ENCODE data around the gene ABTB1.
"Not testable (repeated sequence)": the region's sequence is repeated elsewhere in the genome, so short reads cannot be mapped to it uniquely, and the experiment has no call there.

The ABTB1 gene

DNA sequence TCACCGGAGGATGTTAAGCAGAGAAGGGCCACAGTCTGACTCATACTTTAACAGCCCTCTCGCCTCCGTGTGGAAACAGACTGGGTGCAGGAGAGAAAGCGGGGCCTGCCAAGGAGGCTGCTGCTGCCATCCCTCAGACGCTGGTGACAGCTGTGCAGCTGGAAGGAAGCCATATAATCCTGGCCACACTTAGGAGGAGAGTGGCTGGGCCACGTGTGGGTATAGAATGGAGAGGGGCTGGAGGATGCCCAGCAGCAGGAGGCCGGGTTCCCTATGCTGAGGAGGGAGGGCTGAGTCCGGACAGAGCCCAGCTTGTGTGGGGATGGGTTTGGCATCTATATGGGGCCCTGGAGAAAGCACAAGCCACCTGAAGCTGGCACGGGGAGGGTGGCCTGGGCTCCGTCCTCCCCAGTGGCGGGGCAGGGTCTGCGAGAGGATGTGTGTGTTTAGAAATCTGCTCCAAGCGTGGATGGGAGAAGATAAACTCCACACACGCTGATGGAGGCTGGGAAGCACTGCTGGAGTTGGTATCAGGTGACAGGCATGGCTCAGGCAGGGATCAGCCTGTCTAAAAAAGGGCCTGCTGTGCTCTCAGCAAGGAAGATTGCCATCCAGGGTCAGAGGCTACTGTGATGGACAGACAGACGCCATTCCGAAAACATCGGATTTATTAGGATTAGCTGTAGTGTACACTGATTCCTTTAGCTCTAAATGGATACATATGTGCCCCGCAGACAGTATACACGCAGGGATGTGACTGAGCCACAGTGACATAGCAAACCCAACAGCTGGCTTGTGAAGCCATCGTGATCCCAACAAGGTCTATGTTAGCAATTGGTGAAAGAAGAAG, 15.9 kb downstream of the ABTB1 start:
- DNase-seq (ENCODE audit: low read depth): peak; percentile 64

DNA sequence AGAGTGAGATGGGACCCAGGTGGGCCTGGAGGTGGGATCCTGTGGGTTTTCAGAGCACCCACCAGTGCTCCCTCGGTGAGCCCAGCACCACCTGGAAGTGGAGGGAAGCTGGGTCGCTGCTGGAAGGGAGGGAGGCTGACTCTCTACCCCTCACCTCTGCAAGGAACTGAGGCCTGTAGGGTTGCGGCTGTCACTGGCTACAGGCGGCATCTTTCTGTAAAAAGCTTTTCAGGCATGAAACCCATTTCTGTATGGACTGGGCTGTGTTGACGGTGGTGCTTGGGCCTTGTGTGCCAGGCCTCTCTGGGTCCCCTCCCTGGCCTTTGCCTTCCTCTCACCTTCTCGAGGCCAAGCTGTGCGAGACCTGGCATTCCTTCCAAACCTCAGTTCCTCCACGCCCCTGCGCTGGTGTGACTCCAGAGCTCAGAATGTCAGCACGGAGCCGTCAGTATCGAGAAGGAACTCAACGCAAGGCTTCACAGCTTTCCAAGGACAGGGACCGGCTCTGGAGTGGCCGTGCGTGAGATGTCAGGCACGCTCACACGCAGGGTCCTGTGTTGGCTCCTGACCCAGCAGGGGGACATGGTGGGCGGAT, 16.6 kb downstream of the ABTB1 start:
- DNase-seq (ENCODE audit: low read depth): no peak

DNA sequence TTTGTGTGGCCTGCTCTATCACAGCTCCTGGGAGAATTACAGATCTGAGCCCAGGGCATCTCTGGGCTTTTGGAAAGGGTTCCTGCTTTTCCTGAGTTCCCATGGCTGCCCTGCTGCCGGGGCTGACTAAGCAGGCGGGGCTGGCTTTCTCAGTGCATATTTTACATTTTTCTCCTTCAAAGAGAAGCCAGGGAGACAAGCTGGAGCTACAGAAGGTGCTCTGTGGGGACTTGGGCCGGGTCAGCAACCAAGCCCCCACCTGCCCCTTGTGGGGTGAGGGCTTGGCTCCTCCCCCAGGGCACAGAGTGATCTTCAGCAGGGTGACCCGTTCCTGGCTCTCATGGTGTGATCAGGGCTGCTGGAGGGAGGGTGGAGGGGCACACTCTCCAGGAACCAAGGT, 17.4 kb downstream of the ABTB1 start:
- DNase-seq (ENCODE audit: low read depth): peak; percentile 86

DNA sequence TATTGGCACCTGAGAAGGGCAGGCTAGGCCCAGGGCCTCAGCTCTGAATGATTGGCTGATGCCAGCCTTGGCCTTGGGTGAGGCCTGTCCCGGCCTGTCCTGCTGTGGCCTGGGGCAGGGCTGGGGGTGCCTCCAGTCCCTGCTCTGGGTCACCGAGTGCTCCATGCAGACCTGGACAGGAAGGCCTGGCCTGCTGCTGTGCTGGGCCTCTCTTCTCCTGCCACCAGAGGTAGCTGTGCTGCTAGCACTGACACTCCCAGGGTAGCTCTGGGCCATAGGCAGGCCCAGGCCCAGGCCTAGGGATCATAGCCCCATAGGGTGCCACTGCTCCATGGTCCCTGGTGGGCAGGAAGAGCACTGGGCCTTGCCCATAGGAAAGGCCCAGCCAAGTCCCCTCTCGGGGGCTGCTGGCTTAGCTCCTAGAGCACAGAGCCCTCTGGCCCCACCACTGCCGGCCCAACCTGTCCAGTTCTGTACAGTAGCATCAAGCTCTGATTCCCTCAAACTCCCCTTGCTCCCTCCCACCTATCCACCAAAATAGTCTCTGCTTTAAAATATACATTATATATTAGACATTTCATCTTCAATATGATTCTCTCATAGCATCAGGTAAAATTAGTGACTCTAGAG, 18.2 kb downstream of the ABTB1 start:
- DNase-seq (ENCODE audit: low read depth): peak; percentile 79

DNA sequence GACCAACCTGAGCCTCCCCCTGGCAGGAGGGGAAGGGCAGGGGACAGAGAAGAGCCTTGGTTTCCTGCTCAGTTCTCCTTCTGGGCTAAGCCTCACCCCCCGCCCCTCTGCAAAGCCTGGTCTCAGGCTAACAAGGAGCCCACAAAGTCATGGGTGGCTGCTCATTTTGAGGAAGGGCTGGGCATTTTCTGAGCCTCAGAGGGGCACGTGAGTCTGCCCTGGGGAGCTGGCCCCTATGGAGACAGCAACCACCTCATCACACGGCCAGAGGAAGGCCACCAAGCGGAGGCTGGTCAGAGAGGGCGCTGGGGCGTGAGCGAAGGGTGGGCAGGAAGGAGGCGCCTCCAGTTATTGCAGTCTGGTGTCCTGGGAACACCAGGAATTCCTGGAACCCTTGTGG, 18.7 kb downstream of the ABTB1 start:
- DNase-seq (ENCODE audit: low read depth): no peak

DNA sequence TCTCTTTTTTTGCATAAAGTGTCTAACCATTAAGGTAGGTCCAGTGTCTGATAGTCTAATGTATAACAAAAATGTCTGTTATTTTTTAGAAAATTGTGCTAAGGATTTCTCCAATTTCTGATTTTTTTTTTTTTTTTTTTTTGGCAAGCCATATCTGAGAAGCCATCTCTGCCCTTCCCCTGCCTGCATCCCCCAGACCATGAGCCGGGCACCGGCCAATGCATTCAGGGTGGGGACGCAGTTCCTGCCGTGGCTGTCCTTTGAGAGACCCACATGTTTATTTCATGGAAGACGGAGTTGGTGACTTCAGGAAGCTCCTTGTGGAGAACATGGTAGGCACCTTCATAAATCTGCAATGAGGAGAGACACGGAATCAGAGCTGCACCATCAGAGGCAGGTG, 19.2 kb downstream of the ABTB1 start:
- DNase-seq (ENCODE audit: low read depth): no peak

DNA sequence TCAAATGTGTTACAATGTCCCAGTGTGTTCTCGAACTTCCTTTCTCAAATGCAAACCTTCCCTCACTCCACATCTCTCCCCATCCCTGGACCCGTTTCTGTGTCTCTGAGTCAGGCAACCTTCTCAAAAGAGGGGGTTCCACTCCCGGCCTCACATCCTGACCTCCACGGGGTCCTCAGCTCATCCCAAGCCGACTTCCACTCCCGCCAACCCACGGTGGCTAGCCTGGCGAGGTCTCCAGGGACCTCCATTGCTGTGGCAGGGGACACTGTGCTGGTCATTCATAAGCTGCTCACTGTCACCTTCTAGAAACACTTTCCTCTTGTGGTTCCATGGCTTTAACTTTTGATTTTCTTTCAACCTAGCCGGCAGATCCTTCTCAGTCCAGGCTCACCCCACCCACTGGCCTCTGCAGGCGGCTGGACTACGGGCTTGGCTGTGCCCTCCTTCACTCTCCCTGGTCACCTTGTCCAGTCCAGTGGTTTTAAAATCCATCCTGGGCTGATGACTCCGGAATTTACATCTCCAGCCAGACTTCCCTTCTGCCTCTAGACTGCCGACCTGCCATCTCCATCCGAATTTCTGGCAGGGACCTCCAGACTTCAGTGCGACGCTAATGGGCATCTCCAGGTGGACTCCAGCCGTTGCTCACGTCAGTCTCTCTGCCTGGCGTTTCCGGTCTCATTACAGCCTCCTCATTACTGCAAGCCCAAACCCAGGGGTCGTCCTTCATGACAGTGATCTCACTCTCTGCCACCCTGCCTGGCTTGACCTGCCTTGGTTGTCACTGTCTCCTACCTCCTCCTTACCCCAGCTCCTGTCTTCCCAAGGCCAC, 20.0 kb downstream of the ABTB1 start:
- no peak for DNase-seq (ENCODE audit: low read depth)

DNA sequence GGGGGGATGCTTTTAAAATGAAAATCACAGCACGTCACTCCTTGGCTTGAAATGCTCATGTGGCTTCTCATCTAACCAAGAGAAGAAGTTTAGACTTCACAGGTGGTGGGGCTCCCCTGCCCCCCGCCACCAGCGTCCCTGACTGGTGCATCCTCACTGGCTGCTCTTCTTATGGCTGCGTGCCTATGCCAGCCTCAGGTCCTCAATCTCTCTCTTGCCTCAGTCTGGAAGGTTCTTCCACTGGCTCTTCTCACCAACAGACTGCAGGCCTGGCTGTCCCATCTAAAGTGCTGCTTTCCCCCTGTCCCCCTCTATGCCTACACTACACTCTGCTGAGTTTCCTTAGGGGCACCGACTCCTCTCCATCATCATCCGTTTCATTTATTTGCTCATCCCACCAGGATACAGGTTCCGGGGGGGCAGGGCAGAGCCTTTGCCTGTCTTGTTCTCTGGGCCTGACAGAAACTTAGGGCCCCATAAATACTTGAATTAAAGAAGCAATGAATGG, 20.6 kb downstream of the ABTB1 start:
- no peak for DNase-seq (ENCODE audit: low read depth)

DNA sequence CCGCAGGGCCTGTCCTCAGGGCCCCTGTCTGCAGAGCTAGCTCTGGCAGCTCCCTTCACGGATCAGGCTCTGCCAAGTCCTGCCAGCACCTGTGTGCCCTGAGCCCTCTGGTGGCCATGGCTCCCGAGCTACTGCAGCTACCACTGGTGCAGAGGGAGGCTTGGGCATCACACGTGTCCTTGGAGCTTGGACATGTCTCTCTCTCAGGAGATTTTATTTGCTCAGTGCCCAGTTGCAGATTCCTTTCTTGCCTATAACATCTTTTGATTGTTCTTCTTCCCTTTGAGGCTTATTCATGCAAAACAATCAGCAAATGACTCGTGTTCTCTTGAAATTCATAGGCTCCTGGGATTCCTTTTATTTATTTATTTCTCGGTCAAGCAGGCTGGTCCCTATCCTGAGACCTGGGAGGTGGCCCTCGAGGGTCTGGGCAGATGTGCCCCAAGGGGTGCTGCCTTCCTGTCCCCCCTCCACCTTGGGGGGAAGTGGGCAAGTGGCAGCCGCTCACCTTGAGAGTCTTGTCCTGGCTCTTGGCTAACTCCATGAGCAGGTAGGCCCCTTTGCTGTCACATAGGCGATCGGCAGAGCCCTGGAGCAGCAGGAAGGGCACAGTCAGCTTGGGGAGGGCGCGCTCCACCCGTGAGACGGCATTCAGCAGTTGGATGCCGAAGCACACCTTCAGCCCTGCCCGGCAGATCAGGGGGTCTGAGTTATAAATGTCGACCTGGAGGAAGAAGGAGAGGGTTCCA, 21.9 kb downstream of the ABTB1 start:
- peak; percentile 45 for DNase-seq (ENCODE audit: low read depth)

DNA sequence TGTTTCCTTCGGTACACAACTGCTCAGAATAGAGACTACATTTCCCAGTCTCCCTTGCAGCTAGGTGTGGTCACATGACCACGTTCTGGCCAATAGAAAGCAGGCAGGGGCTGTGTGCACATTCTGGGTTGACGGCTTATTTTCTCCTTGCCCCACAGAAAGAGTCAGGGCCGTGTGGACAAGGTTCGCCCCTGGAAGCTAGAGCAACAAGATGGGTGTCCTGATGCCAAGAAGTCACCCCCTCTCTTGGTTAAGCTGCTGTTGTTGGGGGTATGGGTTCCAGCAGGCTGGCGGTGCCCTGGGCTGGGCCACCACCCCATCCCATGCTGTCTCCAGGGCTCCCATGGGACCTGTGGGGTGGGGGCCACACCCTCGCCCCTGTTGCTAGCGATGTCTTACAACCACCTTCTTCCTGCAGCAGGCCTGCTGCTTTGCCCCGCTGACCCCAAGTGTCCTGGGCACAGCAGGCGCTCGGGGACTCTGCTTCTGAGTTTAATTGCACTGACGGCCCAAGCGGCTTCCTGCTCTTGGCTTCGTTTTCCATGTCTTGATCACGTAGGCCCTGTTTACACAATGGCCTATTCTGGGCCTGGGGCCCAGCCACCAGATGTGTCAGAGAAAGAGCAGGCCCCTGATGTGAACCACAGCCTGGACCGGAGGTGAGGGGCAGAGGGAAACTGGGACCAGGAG, 24.9 kb downstream of the ABTB1 start:
- DNase-seq (ENCODE audit: low read depth): peak; percentile 86

DNA sequence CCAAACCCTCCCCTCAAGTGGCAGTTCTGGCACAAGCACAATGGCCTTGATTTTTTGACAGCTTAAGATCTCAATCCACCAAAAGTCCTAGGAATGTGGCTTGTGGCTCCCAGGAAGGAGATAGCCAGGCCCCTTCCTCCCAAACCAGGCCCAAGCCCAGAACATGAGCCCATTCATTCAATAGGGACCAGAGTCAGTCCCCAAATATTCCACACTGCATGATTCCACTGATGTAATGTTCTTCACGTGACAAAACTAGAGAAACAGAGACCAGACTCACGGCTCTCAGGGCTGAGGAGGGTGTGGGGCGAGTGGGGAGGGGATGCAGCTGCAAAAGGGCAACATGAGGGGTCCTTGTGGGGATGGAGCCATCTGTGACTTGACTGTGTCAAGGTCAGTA, 25.5 kb downstream of the ABTB1 start:
- DNase-seq (ENCODE audit: low read depth): peak; percentile 27

DNA sequence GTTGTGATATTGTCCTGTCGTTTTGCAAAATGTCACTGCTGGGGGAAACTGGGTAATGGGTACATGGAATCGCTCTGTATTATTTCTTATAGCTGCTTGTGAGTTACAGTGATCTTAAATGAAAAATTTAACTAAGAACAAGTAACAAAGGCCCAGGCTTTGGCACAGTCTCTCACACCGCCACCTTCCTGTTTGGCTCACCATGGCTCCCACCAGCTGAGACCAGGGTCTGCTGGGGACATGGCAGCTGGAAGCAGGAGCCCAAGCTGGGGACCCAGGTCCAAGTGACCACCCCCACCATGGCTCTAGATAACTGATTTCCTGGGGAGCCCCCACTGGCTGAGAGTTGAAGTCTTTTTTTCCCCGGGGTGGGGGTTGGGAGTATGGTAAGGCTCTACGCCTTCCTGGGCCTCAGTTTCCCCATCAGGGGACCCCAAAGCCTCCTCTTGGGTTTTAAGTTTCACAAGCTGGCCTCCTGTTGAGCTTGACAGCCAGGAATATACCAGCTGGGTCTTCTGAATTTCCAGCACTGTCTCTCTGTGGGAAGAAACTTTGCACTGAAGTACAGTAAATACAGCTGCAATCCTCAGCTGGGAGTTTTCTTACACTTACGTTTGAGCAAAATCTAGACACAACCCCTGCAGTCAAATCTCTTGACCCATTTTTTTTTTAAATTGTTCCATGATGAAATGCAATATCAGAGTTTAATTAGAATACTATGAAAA, 26.1 kb downstream of the ABTB1 start:
- DNase-seq (ENCODE audit: low read depth): no peak

DNA sequence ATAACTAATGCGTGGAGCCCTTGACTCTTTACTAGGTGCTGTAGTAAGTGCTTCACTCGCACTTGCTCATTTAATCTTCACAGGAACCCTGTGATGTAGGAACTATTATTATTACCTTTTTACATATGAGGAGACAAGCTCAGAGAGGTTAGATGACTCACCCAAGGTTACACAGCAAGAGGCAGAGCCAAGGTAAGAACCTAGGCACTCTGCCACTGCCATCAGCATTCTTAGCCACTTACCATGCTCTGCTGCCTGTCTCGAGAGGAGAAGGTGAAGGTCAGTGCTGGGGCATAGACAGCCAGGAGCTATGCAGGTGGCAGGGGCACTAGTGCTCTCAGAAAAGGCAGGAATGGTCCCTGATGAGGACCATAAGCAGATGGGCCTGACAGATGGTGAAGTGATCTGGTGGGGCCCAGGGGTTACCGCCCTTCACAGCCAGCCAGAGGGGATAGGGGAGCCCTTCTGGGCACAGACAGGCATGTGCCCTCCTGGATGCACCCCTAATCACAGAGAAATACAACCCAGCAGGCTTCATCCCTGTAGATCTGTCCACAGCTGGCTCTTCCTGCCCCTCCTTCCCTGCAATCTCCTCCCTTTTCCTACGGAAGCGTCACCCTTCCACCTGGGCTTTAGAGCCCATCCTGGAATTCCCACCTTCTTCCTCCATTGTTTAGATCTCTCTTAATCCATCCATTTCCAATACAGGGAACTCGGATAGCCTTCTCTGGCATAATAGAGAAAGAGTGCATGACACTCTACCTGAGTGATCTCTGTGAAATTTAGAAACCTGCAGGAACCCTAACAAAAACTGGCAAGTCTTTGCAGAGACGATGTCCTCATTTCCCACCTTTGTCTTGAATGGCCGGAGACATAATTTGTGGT, 26.9 kb downstream of the ABTB1 start:
- DNase-seq (ENCODE audit: low read depth): no peak

DNA sequence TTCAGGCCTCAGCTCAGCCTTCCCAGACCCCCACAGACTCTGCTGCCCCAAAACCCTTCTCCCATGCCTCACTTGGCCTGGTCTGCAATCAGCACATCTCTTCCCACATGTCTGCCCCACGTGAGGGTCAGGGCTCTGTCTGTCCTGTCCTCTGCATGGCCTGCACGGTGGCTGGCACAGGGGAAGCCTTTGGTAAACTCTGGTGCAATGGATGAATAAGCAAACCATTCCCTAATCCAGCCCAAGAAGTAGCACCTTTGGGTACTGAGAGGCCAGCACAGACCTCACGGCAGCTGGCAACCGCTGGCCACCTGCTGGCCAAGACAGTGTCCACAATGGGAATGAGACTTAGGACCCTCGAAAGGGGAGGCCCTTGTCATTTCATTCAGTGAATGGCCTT, 27.7 kb downstream of the ABTB1 start:
- no peak for DNase-seq (ENCODE audit: low read depth)

DNA sequence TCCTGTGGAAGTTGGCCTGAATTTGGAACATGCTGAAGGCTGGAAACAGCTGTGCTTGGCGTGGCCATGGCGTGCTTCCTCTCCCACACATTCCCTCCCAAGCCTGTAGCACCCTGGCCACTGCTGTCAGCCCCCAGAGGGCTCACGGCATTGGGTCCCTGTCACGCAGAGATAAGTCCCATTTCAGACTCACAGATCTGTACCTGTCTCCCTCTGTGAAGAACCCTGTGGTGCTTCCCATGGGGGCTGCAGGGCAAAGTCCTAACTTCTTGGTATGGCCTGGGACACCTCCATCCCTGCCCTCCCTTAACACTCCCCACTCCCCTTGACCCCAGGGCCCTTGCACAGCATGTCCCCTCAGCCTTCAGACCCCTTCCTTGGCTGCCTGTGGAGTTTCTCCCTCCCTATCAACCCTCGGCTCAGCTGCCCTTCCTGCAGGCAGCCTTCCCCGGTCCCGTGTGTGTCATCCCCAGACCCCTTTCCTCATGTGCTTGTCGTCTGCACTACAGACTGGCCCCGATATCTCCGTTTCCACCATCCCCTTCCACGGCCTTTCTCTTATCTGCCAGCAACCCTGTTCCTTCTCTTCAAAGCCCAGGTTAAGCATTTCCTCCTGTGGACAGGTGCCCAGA, 28.6 kb downstream of the ABTB1 start:
- DNase-seq (ENCODE audit: low read depth): no peak

DNA sequence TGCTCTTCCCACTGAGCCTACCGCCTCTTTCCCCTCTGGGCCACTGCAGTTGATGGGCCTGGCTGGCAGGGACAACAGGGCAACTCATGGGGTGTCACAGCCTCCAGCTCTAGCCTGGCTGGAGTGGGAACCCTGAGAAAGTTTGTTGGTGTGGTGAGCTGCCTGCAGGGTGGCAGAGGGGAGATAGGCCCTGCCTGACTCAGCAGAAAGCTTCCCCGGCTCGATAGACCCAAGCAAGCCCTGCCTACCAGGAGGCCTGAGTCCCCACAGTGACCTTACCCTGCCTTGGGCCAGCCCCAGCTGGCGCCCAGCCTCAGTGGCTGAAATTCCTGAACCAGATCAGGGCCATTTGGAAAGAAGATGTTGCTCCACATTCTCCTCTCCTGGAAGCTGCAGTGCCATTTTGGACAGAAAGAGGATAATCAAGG, 29.4 kb downstream of the ABTB1 start:
- peak; percentile 52 for DNase-seq (ENCODE audit: low read depth)

DNA sequence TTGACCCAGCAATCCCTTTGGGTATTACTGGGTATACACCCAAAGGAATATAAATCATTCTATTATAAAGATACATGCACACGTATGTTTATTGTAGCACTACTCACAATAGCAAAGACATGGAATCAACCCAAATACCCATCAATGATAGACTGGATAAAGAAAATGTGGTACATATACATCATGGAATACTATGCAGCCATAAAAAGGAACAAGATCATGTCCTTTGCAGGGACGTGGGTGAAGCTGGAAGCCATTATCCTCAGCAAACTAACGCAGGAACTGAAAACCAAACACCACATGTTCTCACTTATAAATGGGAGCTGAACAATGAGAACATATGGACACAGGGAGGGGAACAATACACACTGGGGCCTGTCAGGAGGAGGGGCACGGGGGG, 32.1 kb downstream of the ABTB1 start:
- not testable (repeated sequence) for DNase-seq (ENCODE audit: low read depth)

DNA sequence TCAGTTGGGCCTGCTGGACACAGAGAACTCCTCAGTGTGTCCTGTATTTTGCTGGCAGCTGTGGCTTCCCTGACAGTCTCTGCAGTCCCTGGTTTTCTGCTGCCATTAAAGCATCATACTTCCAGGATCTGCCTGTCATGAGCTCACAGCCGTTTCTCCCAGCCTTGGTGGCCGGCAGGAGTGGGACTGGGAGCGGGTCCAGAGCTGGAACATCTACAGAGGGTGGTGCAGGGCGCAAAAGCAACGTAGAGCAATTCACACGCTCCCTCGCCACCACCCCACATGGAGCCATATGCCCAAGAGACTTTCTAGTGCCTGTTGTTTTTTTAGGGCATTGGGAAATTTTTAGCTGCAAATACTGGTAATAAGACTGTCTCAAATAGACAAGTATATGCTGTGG, 33.6 kb downstream of the ABTB1 start:
- DNase-seq (ENCODE audit: low read depth): no peak

Measured in EH (cell line).